Stimulated activated CD8-positive, alpha-beta memory T cell treated with anti-CD3 and anti-CD28 coated beads, Interleukin-2, amount 100 ng/mL, for 48 hours (primary cell): ENCODE measurements around the gene MAP4K4.

Source experiments
- DNase-seq, 2 donors: peaks; one replicate each; pipeline ENCODE4 v3.0.0-alpha.2; 2020; ENCODE audit warnings: low read depth in 2 of 2

The MAP4K4 gene

DNA sequence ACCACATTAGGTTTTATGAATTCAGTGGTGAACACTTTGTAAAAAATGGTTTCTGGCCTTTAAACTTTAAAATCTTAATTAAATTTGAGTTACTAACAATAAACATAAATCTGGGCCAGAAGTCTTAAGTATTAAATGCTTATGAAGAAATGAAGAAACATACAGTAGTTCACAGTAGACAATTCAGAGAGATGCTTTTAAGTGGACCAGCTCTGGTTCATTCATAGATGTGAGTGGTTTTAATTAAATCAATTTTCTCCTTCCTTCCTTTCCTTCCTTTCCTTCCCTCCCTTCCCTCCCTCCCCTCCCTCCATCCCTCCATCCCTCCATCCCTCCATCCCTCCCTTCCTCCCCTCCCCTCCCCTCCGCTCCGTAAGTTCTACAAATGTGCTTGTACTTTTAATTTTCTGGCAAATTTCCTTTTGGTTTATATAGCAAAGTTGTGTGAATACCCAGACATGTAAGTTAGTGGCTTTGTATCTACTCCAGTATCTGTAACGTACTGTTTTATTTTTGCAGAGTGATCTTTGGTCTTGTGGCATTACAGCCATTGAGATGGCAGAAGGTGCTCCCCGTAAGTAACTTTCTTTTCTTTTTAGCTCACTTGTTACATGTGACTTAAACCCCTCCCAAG, 136.5 kb downstream of the MAP4K4 start:
- no peak for DNase-seq

DNA sequence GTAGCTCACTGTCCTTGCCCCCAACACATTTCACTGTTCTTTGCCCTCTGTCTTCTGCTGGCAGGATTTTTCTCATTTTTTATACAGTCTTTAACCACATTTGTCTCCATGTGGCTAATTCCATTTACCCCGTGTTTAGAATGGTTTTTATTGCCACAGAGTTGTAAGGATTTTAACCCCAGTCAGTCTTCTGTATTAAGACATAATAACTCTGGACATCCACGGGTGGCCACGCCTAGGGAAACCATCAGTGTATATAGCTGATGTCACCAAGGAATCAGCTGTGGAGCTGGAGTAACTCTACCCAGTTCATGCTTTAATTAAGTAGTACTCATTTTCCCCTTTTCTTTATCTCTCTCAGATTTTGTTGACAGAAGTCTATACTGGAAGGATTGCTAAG, 139.8 kb downstream of the MAP4K4 start:
- DNase-seq, result no peak

DNA sequence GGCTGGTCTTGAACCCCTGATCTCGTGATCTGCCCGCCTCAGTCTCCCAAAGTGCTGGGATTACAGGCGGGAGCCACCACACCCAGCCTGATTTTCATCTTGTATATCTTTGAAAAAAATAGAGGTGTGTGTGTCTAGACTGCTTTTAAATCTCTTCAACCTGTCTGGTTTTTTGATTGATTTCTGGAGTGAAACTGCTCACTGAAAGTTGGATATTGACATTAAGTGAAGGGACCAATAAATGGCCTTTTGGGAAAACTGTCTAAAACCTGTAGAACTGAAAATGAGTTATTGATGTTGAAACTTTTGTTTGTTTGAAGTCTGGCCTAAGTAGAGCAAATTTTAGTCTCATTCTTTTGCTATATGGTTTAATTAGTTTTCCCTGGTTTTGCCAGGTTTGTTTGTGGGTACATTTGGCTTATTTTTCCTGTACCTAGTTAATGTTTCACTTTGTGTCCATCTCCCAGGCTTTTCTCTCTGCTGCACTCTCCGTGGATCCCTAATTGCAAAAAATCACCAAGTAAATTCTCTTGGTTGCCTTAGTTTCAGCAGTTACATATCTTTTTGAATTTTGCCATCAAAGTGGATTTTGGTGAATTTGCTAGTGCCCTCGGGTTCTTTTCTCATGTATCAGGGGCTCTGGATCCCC, 144.3 kb downstream of the MAP4K4 start:
- no peak for DNase-seq

DNA sequence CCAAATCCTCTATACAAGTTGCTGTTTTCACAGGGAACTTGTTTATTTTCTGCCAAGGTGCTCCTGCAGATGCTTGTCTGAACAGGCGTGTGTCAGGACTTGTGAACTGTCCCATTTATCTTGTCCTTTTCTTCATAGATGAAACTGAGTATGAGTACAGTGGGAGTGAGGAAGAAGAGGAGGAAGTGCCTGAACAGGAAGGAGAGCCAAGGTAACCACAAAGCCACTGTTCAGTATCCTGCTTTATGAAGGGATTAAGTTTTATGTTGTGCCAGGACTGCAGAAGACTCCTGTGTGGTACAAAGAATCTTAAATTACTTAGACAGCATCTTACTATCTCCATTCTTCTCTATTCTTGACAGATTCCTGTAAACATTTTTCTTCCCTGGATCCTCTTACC, 145.0 kb downstream of the MAP4K4 start:
- no peak for DNase-seq

DNA sequence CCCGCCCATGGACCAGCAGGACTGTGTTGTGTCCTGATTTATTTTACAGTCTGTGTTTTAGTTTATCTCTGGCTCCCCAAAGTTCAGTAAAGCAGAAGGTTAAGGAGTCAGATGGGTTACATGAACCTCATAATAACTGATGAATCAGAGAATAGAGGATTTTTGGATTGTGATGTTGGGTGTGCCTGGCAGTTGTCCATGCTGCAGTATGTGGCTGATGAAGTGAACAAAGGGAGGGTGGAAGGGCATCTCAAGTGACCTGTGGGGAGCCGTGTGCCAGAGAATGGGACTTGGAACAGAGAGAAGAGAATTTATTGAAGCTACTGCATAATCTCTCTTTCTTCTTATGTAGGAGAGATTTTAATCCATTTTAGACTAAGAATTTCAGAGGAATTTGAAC, 145.5 kb downstream of the MAP4K4 start:
- no peak for DNase-seq

DNA sequence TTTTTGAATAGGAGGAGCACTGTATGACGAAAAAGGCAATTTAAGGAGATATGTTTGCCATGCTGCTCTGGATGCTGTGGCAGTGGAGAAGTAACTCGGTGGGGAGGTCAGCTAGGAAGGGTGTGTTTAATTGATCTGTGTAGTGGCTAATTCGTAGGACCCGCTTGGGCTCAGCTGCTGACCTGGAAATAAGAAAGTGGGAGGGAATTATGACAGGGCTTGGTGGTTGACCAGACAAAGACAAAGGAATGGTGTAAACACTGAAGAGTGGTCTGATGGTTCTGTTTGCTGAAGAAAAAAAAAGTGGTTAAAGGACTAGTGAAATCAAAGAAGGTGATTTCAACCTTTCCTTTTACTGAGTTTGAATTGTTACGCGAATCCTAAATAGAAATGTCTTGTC, 146.0 kb downstream of the MAP4K4 start:
- no peak for DNase-seq

DNA sequence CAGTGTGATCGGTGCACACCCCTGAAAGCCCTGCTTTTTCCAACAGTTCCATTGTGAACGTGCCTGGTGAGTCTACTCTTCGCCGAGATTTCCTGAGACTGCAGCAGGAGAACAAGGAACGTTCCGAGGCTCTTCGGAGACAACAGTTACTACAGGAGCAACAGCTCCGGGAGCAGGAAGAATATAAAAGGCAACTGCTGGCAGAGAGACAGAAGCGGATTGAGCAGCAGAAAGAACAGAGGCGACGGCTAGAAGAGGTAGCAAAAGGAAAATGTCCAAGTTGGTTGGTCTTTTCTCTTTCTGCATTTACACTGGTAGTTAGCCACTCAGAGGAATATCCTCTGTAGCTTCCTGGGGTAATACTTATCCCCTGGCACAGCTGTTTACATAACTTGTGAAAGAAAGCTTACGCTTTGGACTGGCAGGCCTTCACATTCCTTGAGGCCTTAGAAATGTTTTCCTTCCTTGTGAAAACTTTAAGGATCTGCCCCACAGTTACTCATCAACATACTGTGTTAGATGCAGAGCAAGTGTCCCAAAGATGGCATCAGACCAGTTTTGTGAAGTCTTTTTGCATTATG, 146.6 kb downstream of the MAP4K4 start:
- no peak for DNase-seq

DNA sequence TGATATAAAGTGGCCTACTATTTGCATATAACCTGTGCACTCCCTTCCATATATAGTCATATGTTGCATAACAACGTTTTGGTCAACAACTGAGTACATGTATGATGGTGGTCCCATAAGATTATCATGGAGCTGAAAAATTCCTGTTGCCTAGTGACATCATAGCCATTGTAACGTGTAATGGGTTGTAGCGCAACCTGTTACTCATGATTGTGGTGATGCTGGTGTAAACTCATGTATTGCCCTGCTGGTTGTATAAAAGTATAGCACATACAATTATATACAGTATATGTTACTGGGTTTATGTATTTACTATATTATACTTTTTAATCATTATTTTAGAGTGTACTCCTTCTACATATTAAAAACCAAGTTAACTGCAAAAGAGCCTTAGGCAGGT, 149.5 kb downstream of the MAP4K4 start:
- no peak for DNase-seq

DNA sequence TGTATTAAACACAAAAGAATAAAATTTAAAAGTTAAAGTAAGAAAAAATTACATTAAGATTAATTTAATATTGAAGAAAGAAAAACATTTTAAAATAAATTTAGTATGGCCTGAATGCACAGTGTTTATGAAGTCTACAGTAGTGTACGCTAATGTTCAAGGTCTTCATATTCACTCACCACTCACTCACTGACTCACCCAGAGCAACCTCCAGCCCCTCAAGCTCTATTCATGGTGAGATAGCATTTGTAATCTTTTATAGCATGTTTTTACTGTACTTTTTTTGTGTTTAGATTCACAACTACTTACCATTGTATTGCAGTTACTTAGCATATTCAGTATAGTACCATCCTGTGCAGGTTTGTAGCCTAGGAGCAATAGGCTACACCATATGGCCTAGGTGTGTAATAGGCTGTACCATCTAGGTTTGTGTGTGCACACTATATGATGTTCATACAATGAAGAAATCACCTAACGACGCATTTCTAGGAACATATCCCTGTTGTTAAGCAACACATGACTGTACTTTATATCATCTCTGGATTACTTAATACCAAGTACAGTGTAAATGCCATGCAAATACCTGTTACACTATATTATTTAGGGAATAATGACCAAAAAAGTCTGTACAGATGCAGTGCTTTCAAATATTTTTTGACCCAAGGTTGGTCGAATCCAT, 150.3 kb downstream of the MAP4K4 start:
- no peak for DNase-seq

DNA sequence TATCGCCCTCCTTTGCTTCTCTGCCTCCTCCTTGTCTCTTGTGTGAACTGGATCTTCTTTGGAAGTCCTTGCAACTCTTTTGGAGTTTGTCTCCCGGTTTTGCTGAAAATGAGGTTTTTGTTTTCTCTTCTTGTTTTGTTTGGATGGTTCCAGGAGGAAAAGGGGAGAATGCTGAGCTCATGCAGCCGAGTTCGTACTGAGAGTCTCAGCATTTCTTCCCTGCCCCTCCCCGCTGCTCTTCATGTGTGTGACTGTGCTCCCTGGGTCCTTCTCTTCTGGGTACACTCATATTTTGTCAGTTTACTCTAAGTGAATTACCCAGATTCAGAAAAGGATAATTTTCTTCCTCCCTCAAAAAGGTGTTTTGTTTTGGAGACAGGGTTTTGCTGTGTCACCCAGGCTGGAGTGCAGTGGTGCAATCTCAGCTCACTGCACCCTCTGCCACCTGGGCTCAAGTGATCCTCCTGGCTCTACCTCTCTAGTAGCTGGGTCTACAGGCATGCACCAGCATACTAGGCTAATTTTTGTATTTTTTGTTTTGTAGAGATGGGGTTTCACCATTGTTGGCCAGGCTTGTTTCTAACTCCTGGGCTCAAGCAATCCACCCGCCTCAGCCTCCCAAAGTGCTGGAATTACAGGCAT, 151.4 kb downstream of the MAP4K4 start:
- DNase-seq, result no peak

DNA sequence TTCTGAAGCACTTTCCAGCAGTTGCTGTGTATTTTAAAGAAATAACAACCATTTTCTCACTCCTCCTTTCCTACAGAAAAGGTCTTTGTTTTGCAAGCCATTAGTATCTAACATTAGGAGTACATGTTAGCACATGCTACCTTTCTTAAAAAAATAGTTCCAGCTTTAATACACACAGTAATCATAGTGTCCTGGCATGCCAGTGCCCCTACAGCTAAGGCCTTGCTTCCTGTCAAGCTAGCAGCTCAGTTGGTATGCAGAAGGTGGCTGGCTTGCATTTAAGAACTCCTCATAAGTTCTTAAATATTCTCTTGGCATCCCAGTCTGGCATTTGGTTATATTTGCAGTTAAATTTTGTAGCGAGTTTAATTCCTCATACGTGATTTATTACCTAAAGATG, 152.9 kb downstream of the MAP4K4 start:
- no peak for DNase-seq

DNA sequence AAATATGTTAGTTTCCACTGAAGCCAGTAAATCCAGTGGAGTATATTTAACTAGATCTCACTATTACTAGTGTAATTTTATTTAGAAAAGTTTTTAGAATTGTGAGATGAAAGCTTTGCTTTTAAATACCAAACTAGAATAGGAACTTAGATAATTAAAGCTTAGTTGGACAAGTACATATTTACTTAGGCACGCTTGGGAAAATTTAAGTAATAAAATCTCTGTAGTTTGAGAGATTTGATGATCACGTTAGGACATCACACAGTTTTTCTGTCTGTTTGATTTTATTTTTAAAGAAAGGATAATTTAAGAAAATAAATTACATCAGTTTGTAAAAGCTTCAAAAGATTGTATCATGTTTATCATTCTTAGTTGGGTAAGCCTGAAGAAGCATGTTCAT, 153.5 kb downstream of the MAP4K4 start:
- no peak for DNase-seq

DNA sequence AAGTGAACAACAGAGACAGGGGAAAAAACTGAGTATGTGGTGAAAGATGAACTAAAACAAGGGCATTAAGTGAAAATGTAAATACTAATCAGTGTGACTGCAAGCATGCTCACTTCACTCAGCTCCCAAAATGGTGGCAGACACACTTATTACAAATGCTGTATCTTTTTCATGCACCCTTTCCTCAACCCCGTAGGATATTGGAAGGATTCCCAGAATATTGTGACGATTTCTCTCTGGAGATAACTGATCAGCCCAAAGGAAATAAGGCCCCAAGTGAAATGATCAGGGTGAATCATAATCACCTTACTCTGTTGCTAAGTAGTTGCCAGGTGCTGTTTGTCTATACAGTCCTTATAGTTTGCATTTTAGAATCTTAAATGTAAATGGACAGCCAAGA, 155.3 kb downstream of the MAP4K4 start:
- no peak for DNase-seq

DNA sequence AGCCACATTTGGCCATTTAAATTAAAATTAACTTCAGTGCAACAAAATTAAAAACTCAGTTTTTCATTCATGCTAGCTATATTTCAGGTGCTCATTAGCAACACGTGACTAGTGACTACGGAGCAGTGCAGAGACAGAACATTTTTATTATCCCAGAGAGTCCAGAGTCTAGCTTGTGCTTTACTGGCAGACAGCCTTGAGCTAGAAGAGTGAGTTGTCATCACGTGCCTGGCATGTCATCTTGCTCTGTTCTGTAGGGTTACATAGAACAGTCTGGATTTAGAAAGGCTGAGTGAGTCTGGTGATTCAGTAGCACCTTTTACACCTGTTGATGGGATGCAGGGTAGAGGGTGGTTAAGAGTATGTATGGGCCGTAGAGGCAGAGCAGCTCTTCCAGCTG, 157.4 kb downstream of the MAP4K4 start:
- DNase-seq, result no peak

DNA sequence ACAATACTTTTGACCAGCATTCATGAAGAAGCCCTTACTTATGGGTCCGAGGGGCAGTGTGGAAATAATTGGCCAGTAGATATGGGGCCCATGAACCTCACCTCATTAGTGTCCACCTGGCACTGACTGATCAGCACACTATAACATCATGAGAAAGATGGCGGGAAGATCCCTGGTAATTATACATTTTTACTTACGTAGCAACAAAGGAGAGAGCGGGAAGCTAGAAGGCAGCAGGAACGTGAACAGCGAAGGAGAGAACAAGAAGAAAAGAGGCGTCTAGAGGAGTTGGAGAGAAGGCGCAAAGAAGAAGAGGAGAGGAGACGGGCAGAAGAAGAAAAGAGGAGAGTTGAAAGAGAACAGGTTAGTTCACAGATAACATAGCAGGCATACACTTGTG, 158.3 kb downstream of the MAP4K4 start:
- no peak for DNase-seq

DNA sequence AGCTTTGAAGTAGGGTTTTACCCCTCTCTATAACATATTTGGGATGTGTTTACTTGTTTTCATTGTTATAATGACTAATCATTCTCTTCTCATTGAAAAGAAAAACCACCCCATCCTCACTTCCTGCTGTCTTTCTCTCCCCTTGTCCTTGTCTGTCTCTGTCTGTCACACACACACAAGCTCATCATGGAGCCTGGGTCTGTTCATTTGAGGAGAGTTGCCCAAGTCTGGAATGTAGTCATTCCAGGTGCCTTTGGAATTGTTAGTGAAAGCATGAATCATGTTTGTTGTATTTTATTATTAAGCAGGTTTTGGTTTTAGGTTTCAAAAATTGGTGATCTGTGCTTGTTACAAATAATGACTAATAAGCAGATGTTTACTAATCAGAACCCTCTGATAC, 160.7 kb downstream of the MAP4K4 start:
- DNase-seq, result no peak

DNA sequence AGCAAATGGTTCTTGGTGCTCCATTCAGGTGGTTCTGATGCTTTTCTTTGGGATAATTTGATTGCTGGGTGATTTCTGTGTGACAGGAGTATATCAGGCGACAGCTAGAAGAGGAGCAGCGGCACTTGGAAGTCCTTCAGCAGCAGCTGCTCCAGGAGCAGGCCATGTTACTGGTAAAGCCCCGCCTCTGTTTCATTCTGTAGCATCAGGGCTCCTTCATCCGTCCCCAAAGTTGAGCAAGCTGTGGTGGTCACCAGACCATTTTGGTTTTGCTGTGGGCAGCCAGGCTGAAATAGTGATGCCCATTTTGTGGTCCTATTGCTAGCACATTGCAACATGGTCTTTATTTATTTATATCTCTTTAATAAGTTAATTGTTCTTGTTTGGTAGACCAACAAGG, 161.4 kb downstream of the MAP4K4 start:
- DNase-seq, result no peak

DNA sequence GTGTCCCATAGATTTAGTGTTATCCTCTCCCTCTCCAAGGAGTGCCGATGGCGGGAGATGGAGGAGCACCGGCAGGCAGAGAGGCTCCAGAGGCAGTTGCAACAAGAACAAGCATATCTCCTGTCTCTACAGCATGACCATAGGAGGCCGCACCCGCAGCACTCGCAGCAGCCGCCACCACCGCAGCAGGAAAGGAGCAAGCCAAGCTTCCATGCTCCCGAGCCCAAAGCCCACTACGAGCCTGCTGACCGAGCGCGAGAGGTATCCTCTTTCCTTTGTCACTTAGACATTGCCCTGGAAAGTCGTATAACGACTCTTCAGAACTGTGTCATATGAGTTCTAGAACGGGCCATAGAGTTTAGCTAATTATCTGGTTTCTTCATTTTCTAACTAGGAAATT, 162.1 kb downstream of the MAP4K4 start:
- no peak for DNase-seq

DNA sequence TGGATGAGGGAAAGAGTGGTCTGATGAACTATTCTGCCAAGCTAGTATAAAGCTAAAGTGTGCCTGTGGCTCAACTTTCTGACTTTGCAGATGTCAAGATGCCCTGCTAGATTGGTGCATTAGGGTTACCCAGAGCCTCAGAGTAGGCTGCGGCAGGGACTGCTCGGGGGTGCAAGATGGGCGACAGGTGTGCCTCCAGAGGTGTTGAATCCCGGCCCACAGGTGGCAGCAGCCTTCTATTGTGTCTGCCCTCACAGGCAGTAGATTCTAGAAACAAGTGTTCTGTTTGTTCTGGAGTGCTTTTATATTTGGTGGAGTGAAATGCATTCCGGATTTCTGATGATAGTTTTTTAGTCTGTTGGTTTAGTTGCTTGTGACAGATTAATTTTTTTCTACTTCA, 162.7 kb downstream of the MAP4K4 start:
- DNase-seq, result no peak

DNA sequence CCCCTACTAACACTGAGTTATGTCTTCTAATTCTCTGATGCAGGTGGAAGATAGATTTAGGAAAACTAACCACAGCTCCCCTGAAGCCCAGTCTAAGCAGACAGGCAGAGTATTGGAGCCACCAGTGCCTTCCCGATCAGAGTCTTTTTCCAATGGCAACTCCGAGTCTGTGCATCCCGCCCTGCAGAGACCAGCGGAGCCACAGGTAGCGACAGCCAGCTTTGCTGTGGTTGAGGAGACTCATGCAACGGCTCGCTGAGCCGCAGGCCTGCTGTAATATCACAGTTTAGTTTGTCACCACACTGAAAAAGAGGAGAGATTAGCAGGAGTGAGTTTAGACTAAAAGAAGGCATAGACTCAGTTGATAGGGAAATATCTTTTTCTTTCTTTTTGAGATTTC, 163.3 kb downstream of the MAP4K4 start:
- DNase-seq, result no peak

DNA sequence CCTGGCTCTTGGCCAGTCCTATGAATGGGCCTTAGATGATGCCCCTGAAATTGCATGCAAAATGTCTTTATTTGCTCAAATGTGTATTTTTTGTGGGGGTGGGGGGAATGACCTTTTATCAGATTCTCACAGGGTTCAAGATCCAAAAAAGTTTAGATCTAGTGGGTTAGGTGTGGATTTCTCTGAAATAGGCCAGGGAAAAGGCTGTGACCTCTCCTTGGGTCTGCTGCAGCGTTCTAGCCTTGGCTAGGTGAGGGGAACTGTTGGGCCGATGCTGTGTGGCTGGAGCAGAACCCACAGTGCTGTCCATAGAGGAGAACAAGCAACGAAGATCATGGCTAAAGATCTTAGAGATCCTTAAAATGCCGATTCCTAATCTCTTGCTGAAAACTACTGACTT, 163.9 kb downstream of the MAP4K4 start:
- no peak for DNase-seq

DNA sequence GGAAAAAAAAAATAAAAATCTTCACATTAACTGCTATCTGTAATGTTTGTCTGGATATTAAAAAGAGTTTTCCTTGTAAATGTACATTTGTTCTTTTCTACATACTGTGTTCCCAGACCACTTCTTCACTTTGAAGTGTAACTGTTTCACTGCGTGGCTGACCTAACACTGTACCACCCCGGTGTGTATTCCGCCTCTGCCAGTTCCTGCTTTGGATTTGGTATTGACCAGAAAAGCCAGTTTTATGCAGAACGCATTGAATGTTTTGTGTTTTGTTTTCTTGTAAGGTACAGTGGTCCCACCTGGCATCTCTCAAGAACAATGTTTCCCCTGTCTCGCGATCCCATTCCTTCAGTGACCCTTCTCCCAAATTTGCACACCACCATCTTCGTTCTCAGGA, 166.0 kb downstream of the MAP4K4 start:
- DNase-seq, result no peak

DNA sequence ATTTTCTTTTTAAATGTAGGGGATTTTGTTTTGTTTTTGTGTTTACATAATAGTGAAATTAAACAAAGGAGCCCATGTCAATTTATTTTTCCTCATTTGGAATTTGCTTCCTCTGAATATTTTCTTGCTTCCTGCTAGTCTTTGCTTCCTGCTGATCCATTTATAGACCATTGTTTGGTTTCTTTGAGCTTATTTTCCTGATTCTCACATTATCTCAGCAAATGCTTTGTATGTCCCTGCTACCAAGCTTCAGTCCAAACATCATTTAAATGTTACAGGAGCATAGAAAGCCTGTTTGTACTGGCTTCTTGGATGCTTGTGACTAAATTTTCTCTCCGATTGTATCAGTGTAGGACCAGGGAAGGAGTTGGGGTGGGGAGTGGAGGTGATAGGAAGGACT, 166.9 kb downstream of the MAP4K4 start:
- no peak for DNase-seq
